ENCODE measurements around the gene RANBP3L.
A peak's percentile ranks its signal among the peaks of the same experiment; 100 is the strongest.

DNA sequence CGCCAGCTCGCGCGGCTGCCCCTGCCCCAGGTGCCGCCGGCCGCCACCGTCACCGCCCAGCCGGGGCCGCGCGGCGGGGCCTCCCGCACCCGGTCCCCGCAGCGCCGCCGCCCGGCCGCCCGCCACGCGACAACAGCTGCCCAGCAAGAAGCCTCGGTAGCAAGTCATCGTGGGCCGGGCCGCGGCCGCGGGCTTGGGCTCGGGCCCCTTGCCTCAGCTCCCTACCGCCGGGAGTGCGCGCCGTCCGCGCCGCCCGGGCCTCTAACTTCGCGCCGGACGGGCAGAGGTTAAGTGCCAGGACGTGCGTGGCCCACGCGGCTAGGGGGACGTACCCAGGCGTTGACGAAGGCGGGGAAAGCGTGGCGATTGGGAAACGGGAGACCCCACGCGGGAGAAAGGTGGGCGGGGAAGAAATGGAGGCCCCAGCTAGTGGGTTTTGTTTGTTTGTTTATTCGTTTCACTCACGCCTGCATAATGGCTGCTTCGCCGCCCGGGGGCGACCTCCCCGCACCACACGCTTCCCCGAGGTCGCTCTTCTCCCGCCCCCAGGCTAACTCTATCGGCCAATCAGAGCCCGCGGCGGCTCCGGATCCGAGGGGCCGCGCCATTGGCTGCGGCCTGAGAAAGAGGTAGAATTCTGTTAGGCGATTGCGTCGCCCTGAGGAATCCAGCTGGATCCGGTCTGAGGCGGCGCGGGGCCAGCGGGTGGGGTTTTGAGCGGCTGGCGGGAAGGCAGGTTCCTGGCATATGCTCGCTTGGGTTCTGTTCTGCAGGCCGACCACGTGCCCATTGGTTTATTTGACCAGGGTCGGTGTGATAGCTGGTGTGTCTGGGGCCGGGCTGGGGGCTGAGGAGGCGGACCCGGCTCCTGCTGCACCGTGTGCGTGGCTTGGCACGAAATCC is 59.8 kb downstream of the RANBP3L start, which contains the start of gene NADK2:
- TF ChIP-seq, protein P1, sequence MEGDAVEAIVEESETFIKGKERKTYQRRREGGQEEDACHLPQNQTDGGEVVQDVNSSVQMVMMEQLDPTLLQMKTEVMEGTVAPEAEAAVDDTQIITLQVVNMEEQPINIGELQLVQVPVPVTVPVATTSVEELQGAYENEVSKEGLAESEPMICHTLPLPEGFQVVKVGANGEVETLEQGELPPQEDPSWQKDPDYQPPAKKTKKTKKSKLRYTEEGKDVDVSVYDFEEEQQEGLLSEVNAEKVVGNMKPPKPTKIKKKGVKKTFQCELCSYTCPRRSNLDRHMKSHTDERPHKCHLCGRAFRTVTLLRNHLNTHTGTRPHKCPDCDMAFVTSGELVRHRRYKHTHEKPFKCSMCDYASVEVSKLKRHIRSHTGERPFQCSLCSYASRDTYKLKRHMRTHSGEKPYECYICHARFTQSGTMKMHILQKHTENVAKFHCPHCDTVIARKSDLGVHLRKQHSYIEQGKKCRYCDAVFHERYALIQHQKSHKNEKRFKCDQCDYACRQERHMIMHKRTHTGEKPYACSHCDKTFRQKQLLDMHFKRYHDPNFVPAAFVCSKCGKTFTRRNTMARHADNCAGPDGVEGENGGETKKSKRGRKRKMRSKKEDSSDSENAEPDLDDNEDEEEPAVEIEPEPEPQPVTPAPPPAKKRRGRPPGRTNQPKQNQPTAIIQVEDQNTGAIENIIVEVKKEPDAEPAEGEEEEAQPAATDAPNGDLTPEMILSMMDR (IDR thresholded peaks at IDR 0.05; ENCODE audit: insufficient read depth, low read length, poor library complexity, severe bottlenecking): peak; percentile 49
- no peak for TF ChIP-seq EZH2phosphoT487 (conservative IDR thresholded peaks at IDR 0.05; ENCODE audit: low read length)

All from SU-DHL-6 (cell line).